Fibroblast of skin of scalp (primary cell): ENCODE results near the gene DHCR7.

Experiments
- DNase-seq: peaks from one replicate; pipeline ENCODE4 v3.0.0-alpha.2; 2013

The DHCR7 gene

DNA sequence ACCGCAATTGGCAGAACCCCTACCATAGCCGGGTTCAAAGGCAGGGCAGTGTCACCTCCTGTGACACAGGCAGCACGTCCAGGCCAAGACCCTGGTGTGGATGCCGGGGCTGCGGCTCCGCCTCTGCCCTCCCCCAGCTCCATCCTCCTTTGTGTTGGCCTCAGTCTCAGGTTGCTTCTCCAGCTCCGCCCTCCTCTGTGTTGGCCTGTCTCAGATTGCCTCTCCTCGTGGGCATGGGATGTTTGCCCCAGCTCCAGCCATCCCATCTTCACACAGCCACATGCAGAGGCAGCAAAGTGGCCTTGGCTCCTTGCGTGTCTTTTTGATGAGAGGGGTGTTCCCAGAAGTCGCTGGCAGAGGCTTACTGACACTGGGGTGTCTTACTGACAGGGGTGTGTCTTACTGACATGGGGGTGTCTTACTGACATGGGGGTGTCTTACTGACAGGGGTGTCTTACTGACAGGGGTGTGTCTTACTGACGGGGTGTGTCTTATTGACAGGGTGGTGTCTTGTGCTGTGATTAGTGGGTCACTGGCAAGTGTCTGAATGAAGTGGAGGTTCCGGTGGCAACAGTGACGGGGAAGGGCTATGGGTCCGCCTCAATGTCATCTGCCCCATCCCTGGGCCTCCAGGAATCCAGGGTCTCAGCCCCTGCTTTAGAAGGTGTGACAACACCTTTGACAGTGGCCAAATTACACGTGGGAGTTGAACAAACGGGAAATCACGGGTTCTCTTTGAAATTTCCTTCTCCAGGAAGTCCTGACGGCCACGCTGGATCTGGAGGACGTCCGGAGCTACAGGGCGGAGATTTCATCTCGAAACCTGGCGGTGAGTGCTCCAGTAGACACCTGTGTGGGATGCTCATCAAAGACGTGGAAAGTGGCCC is 29.7 kb upstream of the DHCR7 start:
- DNase-seq: no peak

DNA sequence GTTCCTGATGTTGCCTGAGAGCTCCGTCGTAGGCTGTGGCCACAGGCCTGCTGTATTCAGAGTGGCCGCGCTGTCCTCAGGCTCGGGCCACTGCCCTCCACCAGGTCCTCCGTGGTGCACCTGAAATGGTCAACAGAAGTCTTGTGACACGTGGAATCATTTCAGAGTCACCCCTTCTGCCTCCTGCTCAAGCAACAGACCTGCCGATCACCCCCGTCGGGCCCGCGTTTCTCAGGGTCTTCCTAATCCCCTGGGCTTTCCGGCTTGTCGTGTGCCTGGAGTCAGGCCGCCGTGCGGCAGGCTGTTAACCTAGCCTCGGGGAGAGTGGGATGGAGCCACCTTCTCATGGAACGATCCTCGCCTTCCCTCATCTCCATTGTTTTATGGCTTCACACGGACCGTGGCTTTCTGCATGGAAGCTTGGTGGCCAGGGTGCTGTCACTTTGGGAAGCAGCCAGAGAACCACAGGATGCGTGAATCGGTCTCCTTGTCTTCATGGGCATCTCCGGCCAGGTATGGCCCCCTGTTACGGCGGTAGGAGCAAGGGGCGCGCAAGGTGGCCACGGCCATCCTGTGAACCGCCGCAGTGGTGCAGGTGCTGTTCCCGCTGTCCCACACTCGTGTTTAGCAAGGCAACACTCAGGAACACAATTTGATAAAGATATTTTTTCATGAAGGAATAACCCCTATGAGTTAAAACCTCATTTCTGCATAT is 28.9 kb upstream of the DHCR7 start:
- DNase-seq: no peak

DNA sequence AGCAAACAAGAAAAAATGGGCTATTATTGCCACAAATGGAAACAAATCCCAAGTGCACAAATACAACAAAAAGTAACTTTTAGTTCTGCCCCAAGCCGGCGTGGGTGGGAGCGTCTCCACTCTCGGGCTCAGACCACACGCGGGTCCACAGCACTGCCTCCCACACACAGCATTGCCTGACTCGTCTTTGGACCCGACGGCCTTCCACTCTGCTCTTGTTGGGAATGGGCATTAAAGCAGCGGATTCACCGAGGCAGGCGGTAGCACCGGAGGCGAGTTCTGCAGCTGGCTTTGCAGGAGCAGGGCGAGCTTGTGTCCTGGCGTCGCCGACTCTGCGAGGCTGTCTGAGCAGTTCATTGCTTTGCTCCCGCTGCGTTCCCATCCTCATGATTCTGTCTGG is 27.8 kb upstream of the DHCR7 start:
- DNase-seq: no peak

DNA sequence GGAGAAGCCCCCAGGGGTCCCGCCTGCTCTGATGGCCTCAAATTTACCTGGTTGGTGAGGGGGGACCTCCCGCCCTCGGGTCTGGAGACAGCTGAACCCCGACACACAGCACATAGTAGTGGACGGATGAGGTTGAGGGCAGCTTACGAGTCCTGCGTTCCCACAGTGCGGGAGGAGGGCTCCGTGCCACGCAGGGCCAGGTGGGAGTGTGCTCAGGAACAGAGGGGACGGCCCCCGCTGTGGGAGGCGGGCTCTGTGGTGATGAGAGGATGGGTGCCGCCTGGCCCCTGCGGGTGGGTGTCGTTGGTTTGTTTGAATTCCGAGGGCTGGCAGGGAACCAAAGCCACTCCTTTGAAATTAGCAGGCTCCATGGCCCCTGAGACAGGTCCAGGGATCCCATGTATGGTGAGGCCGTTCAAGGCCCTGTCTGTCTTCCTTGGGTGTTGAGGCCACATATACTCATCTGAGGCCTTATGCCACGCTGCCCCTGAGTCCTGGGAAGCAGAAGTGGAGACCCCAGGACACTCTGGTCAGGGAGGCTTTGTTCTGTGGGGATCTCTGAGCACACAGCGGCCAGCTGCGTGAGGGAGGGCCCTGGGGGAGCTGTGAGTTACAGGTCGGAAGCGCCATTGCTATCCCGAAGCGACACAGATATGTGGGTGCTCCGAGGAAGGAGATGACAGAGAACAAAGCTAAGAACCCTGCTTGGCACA is 26.7 kb upstream of the DHCR7 start:
- no peak for DNase-seq

DNA sequence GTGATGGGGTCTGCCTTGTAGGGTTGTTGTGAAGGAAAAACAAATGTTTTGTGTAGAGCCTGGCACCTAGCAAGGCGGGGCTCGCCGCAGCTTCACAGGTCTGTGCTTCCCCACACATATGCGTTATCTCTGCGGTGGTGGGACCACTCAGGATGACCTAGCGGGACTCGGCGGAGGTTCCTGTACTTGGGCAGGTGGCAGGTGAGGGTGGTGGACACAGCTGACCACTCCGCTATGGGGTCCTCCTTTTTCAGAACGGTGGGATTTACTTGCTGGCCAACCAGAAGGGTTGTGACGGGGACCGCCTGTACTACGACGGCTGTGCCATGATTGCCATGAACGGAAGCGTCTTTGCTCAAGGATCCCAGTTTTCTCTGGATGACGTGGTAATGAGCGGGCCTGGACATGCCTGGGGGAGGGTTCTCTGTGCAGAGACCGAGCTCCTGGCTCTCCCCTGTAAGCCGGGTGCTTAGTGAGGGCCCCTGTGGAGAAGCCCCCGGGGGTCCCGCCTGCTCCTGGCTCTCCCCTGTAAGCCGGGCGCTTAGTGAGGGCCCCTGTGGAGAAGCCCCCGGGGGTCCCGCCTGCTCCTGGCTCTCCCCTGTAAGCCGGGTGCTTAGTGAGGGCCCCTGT is 26.1 kb upstream of the DHCR7 start:
- DNase-seq: no peak

DNA sequence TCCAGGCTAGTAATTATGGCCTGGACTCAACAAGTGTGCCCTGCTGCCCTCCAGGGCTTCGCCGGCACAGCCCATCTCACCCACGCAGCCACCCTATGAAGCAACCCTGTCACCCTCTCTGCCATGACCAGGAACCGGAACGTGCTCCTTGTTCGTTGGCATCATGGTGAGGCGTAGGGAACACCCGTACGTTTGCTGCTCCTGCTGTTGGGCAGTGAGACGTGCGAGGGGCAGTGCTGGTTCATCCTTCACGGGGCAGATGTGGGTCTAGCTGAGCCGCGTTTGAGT is 25.5 kb upstream of the DHCR7 start:
- no peak for DNase-seq

DNA sequence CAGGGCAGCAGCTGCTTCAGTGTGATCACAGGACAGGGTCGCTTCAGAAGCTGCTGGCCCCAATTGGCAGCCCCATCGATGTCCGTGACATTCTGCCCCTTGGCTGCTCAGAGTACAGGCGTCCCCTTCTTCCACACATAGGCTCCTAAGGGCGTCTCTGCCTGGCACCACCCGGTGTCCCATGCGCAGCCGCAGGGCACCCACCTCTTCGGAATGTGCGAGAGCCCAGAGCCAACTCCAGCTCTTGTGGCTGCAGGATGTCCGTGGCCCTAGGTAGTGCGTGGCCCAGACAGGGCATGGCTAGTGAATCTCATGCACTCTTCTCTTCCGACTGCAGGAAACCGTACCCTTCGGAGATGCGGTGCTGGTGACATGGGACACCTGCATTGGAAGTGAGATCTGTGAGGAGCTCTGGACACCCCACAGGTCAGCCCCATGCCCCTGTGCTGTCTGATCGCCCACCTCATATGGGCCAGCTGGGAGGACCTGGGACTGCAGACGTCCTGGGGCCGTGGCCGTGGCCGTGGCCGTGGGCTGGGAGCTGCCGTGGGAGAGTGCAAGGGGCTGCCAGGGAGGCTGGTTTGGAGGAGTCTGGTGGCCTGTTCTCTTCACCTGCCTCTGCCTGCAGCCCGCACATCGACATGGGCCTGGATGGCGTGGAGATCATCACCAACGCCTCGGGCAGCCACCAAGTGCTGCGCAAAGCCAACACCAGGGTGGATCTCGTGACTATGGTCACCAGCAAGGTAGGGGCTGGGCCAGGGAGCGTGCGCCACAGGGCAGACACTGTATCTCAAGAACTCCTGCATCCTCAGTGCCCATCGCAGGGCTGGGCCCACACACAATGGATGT is 25.0 kb upstream of the DHCR7 start:
- no peak for DNase-seq

DNA sequence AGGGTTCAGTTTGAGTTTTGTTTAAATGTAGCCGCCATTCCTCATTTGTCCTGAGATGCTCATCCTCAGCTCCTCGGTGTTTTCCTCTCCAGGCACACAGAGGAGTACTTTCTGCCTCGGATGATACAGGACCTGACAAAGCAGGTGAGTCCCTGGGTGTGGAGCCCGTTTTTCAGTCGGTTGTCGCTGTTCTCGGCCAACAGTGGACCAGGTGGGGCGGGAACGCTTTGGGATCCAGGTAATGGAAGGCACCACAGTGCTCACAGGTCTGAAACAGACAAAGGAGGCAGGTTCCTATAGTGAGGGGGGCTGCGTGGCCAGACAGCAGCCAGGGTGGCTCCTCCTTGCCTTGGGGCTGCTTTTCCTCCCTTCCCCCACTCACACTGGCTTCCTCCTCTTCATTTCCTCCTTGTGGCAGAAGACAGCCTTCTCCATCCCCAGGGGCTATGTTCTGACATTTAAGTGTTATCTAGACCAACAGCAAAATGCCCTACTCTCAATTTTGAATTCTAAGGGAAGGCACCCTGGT is 24.2 kb upstream of the DHCR7 start:
- no peak for DNase-seq

DNA sequence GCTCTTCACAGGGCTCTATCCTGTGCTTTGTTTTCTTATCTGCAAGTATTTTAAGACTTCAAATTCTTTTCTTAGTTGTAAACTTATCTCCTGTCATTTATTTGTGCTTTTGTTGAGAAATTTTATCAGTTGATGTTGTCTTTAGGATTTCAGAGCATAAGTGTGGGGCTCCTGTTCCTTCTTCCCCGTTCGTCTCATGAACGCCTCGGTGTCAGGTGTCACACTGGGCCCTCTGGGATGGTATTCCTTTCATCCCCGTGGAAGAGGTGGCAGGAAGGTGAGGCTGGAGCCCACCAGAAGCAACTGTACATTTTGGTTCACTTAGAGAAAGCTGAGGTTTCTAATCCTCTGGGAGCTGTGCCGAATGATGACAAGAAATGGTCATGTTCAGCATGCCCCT is 22.8 kb upstream of the DHCR7 start:
- DNase-seq: no peak

DNA sequence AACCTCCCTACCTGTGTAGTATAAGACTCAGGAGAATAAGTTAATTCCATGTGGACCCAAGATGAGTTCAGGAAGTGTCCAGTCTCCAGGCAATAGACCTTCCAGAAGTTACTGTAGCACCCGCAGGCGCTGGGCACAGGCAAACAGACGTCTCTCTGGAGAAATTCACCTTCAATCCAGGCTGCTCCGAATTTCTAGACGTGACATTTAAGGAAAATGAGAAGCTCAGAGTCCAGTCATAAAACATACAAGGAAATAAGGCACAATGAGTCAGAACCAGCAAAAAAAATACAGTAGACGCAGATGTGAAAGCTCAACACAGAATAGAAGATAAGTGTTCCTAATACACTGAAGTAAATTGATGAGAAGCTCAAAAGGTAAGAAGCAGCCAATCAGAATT is 19.0 kb upstream of the DHCR7 start:
- DNase-seq: no peak

DNA sequence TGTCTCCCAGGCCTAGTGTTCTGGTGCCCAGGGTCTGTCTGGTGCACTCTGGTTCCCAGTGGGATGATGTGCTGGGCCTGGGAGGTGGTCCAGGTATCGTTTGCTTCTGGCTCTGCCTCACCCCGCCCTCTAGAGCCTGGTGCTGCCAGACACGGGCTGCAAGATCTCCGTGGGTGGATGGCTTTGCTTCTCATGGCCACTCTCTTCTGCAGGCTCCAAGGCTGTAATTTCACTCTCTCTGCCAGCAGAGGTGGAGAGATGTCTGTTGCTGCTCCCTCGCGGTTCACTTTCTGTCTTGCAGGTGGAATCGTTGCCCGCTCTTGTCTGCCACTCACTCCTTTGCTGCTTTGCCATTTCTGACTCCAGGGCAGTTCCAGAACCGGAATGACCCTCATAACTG is 18.2 kb upstream of the DHCR7 start:
- no peak for DNase-seq

DNA sequence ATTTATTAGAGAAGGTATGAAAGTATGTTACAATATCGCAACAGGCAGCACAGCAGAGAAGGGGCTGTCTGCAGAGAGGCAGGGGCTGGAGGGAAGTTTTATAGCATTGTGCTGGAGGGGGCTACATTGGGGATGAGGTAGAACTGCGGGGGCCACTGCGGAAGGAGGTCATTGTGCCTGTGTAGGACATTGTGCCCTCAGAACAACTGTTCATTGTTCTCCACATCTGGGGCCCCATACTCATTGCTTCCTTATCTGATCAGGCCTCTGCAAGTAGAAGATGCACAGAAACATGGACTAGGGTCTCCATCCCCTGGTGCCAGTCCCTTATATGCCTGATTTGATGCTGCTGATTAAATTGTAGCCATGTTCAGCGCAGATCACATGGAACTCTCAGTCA is 16.9 kb upstream of the DHCR7 start:
- no peak for DNase-seq

DNA sequence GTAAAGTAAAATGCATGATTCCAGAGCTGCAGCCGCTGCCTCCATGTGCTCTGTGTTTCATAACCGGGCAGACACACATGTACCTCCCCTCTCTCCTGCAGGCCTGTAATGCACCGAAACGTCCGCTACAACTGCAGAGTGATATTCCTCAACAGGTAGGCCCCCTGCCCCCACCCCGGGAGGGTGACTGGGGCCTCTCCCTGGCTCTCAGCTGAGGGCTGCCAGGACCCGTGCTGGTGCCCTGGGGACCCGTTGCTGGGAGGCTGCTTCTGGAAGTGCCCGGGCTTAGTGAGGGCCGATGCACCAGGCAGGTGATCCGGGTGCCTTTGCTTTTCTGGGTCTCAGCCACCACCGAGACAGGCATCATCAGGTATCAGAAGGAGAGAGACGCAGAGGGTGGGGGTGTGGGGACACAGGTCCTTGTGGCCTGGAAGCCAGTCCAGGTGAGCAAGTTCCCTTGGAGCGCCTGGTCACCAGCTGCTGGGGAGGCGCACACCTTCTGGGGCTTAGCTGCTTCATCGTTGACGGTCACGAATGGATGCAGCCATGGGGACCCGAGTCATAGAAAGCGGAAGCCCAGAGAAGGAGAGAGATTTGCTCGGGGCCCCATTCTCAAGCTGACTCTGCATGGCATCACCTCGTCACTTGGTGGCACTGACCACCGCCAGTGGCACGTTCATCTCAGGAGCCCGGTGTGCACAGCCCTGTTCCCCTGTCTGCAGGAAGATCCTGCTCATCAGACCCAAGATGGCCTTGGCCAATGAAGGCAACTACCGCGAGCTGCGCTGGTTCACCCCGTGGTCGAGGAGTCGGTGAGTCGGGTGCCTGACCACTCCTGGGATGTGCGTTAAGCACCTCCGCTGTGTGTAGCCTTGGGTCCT is 15.4 kb upstream of the DHCR7 start:
- DNase-seq: no peak

DNA sequence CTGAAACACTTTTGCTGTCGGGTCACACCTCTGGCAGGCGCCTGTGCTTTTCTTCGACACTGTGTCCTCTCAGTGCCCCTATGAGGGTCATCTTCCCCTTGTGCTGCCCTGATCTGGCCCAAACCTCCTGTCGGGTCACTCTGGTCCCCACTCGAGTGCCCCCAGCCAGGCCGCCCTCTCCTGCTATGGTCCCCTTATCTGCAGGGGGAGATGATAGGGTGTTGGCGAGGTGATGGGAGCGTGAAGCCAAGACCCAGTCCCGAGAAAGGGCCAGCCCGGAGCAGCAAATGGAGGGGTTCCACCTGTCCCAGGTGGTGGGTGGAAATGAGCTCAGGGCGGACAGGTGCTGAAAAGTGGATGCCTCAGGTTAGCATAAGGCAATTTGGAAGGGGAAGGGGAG is 14.5 kb upstream of the DHCR7 start:
- no peak for DNase-seq

DNA sequence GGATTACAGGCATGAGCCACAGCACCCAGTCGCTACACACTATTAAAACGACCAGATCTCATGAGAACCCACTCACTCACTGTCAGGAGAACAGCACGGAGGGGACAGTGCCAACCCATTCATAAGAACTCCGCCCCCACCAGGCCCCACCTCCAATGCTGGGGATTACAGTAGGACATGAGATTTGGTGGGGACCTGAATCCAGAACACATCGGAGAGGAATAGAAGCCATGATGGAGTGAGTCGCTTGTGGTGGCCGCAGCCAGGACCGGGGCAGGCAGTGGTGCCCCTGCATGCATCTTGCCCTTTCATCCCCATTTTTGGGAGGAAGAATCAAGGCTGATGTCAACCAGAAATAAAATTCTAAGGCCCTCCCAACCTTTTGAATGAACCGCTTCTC is 13.5 kb upstream of the DHCR7 start:
- DNase-seq: no peak

DNA sequence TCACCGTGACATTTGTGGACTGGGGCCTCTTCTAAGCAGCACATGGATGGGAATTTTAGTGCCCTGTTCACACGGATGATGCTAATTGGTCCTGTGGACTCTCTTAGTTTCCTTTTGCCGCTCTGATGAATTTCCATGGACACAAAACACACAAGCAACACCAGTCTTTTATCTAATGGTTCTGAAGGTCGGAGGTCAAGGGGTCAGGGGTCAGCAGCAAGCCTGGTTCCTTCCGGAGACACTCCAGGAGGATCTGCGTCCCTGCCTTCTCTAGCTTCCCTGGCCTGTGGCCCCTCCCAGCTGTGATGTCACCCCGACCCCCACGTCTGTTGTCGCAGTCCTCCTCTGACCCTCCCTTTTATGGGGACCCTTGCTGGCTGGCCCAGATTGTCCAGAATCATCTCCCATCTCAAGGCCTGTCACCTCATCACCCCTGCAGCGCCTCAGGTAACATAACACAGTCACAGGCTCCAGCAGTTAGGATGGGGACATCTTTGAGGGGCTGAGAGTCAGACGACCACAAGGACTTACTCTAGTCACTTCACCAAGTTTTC is 11.7 kb upstream of the DHCR7 start:
- DNase-seq: no peak

DNA sequence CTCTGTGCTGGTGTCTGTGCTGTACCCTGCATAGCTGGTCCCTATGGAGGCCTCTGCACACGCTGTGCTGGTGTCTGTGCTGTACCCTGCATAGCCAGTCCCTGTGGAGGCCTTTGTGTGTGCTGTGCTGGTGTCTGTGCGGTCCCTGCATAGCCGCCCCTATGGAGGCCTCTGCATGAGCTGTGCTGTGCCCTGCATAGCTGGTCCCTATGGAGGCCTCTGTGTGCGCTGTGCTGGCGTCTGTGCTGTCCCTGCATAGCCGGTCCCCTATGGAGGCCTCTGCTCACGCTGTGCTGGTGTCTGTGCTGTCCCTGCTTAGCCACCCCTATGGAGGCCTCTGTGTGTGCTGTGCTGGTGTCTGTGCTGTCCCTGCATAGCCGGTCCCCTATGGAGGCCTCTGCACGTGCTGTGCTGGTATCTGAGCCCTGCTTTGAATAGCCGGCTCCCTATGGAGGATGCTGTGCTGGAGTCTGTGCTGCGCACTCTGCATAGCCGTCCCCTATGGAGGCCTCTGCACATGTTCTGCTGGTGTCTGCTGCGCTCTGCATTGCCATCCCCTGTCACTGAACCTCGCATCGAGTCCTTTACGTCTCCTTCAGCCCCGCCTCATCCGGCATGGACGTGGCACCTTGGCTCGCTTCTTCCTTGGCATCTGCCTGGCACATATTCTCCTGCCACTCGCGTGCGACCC is 11.0 kb upstream of the DHCR7 start:
- no peak for DNase-seq

DNA sequence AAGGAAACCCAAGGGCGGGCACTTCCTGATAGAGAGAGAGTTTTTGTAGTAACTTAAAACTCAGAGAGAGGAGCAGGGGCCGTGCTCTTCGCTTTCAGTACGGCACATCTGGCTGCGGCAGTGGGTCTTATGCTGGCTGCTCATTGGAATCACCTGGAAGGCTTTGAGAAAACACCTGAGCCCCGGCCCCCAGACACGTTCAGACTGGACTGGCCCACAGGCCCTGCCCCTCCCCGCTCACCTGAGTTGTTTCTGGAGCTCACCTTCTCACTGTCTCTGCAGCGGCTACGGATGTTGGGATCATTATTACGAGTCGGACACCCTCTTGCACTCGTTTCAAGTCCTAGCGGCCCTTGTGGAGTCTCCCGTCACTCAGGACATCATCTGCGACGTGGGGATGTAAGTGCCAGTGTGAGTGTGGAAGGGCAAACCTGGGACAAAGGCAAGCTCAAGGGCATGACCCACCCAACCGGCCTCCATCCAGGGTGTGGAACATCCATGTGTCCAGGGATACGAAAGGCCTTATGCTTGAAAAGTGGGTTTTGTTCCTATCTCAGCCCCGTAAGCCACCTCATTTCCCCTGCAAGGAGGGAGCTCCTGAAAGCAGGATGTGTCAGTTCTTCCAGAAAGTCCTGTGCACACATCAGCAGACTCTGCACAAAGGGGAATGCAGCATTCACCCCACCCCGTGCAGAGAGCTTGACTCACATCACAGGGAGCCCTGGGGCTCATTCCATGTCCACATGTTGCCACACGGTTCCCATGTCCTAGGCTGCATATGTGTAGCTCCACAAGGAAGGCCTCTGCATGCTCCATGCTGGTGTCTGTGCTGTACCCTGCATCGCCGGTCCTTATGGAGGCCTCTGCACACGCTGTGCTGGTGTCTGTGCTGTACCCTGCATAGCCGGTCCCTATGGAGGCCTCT is 10.2 kb upstream of the DHCR7 start:
- no peak for DNase-seq

DNA sequence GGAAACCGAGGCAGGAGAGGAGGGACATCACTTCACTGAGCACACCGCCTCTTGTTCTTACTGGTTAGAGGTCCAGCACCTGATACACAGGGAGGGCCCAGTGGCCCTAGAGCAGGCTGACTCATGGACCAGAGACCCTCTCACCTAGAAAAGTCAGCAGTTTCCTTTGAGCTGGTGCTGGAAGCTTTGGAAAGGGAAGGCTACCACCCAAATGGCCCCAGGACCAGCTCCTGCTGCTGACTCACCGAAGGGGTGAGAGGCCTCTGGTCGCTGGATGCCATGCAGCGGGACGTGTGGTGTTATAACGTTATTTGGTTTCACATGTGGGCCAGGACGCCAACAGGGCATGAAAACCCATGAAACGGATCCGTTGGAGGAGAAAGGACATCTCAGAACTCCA is 8.6 kb upstream of the DHCR7 start:
- DNase-seq: no peak
